Ascending aorta (tissue), 2 donors: ENCODE data around the gene DNTTIP2. TPM values are rescaled to one million over a fixed set of nuclear protein-coding genes. Genes with fewer than 3 reads are reported as not detected.
A peak's percentile ranks its signal among the peaks of the same experiment; 100 is the strongest.

Experiments used
- DNase-seq, 2 donors: peaks; one replicate each; pipeline ENCODE4 v3.0.0-alpha.2; 2019; ENCODE audit warnings: low spot score in 2 of 2
- H3K27ac ChIP-seq, 2 donors: fragments of 200-600 bp; sonication (generic); one replicate each; pipeline ENCODE4 v1.5.1; 2016 to 2017; ENCODE audit warnings: mild to moderate bottlenecking in 1 of 2
- H3K27me3 ChIP-seq: fragments of 200-600 bp; sonication (generic); one replicate; pipeline ENCODE4 v1.5.1; 2017
- H3K36me3 ChIP-seq, 2 donors: fragments of 200-600 bp; sonication (generic); one replicate each; pipeline ENCODE4 v1.5.1; 2016
- H3K4me1 ChIP-seq, 2 donors: fragments of 200-600 bp; sonication (generic); one replicate each; pipeline ENCODE4 v1.5.1; 2016 to 2017; ENCODE audit warnings: mild to moderate bottlenecking in 1 of 2
- H3K4me3 ChIP-seq, 2 donors: fragments of 200-600 bp; sonication (generic); one replicate each; pipeline ENCODE4 v1.5.1; 2016 to 2017; ENCODE audit warnings: mild to moderate bottlenecking in 1 of 2
- H3K9me3 ChIP-seq, 2 donors: fragments of 200-600 bp; sonication (generic); one replicate each; pipeline ENCODE4 v1.5.1; 2016
- CTCF ChIP-seq, 3 experiments: fragments of 200-600 bp in 2 of 3; fragments of 450-650 bp in 1 of 3; sonication (generic) in 2 of 3; IDR thresholded peaks; one replicate each; pipeline ENCODE4 v1.5.1; 2016 to 2019; ENCODE audit warnings: antibody characterized with exemption in 3 of 3, mild to moderate bottlenecking in 1 of 3, moderate library complexity in 1 of 3
- intact Hi-C: fragments of 100-400 bp; cut with DNase I; formaldehyde crosslinking; loops from one replicate; pipeline ENCODE4 v1.15.1; 2023
- total RNA-seq: library from RNA; depleted of rRNA; stranded (reverse); fragments of >200 nt; gene quantifications from one replicate; pipeline ENCODE4 v1.1.0, GENCODE V29; 2016

The DNTTIP2 gene
- total RNA-seq, 1 donor from 2014 or later = 27.1 TPM

GRCh38 chr1:93888900-93889299 is 9.9 kb upstream of the DNTTIP2 start:
- Histone ChIP-seq H3K9me3 (no peaks in the 10 kb centered on the region), H3K4me3 (no peak overlapping the region), H3K27ac (no peak overlapping the region), H3K4me1 (no peaks in the 10 kb centered on the region), H3K36me3 (peaks cover 12 to 24% of the 10 kb centered on the region in 2 donors), H3K27me3 (no peaks in the 10 kb centered on the region)
- intact Hi-C loops = no loop called here
- no peak for DNase-seq
- TF ChIP-seq CTCF (IDR thresholded peaks at IDR 0.05) = no peak

GRCh38 chr1:93882269-93882668 is 3.3 kb upstream of the DNTTIP2 start:
- H3K9me3 ChIP-seq = no peaks in the 10 kb centered on the region
- DNase-seq = no peak
- TF ChIP-seq CTCF (IDR thresholded peaks at IDR 0.05) = no peak
- intact Hi-C loops = no loop called here
- H3K4me1 ChIP-seq = peaks cover 0 to 9% of the 10 kb centered on the region in 2 donors
- no peak overlapping the region for H3K4me3 ChIP-seq
- H3K36me3 ChIP-seq = peaks cover 0 to 9% of the 10 kb centered on the region in 2 donors
- H3K27me3 ChIP-seq = no peaks in the 10 kb centered on the region
- no peak overlapping the region for H3K27ac ChIP-seq

- Histone ChIP-seq H3K36me3 (peaks cover 6 to 17% of the 10 kb centered on the region in 2 donors), H3K4me1 (peaks cover 0 to 17% of the 10 kb centered on the region in 2 donors), H3K4me3 (no peak overlapping the region), H3K9me3 (no peaks in the 10 kb centered on the region), H3K27me3 (no peaks in the 10 kb centered on the region), H3K27ac (no peak overlapping the region)
- intact Hi-C loops = no loop called here
- no peak for DNase-seq
- TF ChIP-seq CTCF (IDR thresholded peaks at IDR 0.05) = no peak
Observed at GRCh38 chr1:93880731-93881130, 1.7 kb upstream of the DNTTIP2 start.

GRCh38 chr1:93878501-93878888 is 511 bp downstream of the DNTTIP2 start:
- Histone ChIP-seq H3K9me3 (no peaks in the 10 kb centered on the region), H3K4me1 (peaks cover 0 to 17% of the 10 kb centered on the region in 2 donors), H3K36me3 (peaks cover 22 to 39% of the 10 kb centered on the region in 2 donors), H3K27me3 (no peaks in the 10 kb centered on the region), H3K27ac (peak overlapping the region; percentile 94), H3K4me3 (peak overlapping the region; percentile 90 to 100)
- no peak for TF ChIP-seq CTCF (IDR thresholded peaks at IDR 0.05)
- intact Hi-C loops = loop anchor here (2.0 kb wide), 1 partner anchor 32 kb away; no protein-coding TSS in a partner anchor
- peak in 1 of 2 donors; percentile 69 for DNase-seq

GRCh38 chr1:93877529-93877928 is 1.5 kb downstream of the DNTTIP2 start:
- Histone ChIP-seq H3K9me3 (no peaks in the 10 kb centered on the region), H3K27me3 (no peaks in the 10 kb centered on the region), H3K27ac (peak overlapping the region; percentile 94), H3K36me3 (peaks cover 30 to 49% of the 10 kb centered on the region in 2 donors), H3K4me1 (peaks cover 0 to 17% of the 10 kb centered on the region in 2 donors), H3K4me3 (peak overlapping the region; percentile 90 to 100)
- DNase-seq = no peak
- TF ChIP-seq CTCF (IDR thresholded peaks at IDR 0.05) = no peak
- intact Hi-C loops = no loop called here

GRCh38 chr1:93876244-93876643 is 2.8 kb downstream of the DNTTIP2 start:
- Histone ChIP-seq H3K4me1 (peaks cover 0 to 17% of the 10 kb centered on the region in 2 donors), H3K4me3 (no peak overlapping the region), H3K9me3 (no peaks in the 10 kb centered on the region), H3K27ac (no peak overlapping the region), H3K36me3 (peaks cover 43 to 62% of the 10 kb centered on the region in 2 donors), H3K27me3 (no peaks in the 10 kb centered on the region)
- TF ChIP-seq CTCF (IDR thresholded peaks at IDR 0.05) = no peak
- intact Hi-C loops = no loop called here
- no peak for DNase-seq
